SK-N-SH (cell line): ENCODE data around the gene SP7. TPM values are rescaled to one million over a fixed set of nuclear protein-coding genes. Genes with fewer than 3 reads are reported as not detected.
"Not testable (repeated sequence)": the region's sequence is repeated elsewhere in the genome, so short reads cannot be mapped to it uniquely, and the experiment has no call there.

Experiments used
- CTCF ChIA-PET: fragments of 300-600, 350-600 bp; formaldehyde crosslinking; extraction: SDS; loops from one replicate; lab custom pipeline; 2021; lab: Yijun Ruan, JAX
- POLR2A ChIA-PET: fragments of 350-600 bp; sonication (Branson Sonifier 250); formaldehyde crosslinking; extraction: SDS; loops from one replicate; lab custom pipeline; 2020; ENCODE audit warnings: antibody characterized with exemption, inconsistent platforms; lab: Yijun Ruan, JAX
- DNase-seq: peaks from one replicate; pipeline ENCODE4 v3.0.0; 2012
- H2AFZ ChIP-seq: fragments of 200-600 bp; sonication (generic); 2 replicates; pipeline ENCODE4 v1.8.1; 2016; ENCODE audit warnings: antibody characterized with exemption, mild to moderate bottlenecking, low read depth
- H3F3A ChIP-seq: fragments of 200-600 bp; sonication (generic); replicated peaks from 2 replicates; pipeline ENCODE3; 2016; ENCODE audit warnings: antibody characterized with exemption, mild to moderate bottlenecking; ENCODE audit not compliant: insufficient read depth
- H3K27ac ChIP-seq, 2 experiments: fragments of 200-500 bp in 1 of 2; fragments of 200-600 bp in 1 of 2; sonication (Bioruptor generic) in 1 of 2; sonication (generic), shearing (Covaris generic) in 1 of 2; 2 replicates each; pipeline versions ENCODE4 v1.5.1 to v1.6.1; 2014 to 2016; ENCODE audit warnings: low read depth in 2 of 2, inconsistent platforms in 1 of 2, low read length in 1 of 2, mild to moderate bottlenecking in 1 of 2, mixed read lengths in 1 of 2
- H3K27me3 ChIP-seq: fragments of 200-600 bp; sonication (generic), shearing (Covaris generic); 2 replicates; pipeline ENCODE4 v1.6.1; 2016; ENCODE audit warnings: mixed run types; ENCODE audit not compliant: insufficient read depth
- H3K36me3 ChIP-seq, 2 experiments: fragments of 200-500 bp in 1 of 2; fragments of 200-600 bp in 1 of 2; sonication (Bioruptor generic) in 1 of 2; sonication (generic) in 1 of 2; replicated peaks in 1 of 2; 2 replicates each; pipeline versions ENCODE3 to v1.5.1; 2014 to 2016; ENCODE audit warnings: low read length in 1 of 2, mild to moderate bottlenecking in 1 of 2; ENCODE audit not compliant: insufficient read depth in 2 of 2, control insufficient read depth in 1 of 2
- H3K4me1 ChIP-seq, 2 experiments: fragments of 200-500 bp in 1 of 2; fragments of 200-600 bp in 1 of 2; sonication (Bioruptor generic) in 1 of 2; sonication (generic), shearing (Covaris generic) in 1 of 2; 2 replicates each; pipeline versions ENCODE4 v1.5.1 to v1.6.1; 2014 to 2016; ENCODE audit warnings: low read depth in 1 of 2, low read length in 1 of 2, mixed run types in 1 of 2; ENCODE audit not compliant: insufficient read depth in 2 of 2, control insufficient read depth in 1 of 2
- H3K4me2 ChIP-seq: fragments of 200-600 bp; sonication (generic), shearing (Covaris generic); 2 replicates; pipeline ENCODE4 v1.6.1; 2017; ENCODE audit warnings: mixed run types
- H3K4me3 ChIP-seq, 2 experiments: fragments of 200-500 bp in 1 of 2; fragments of 200-600 bp in 1 of 2; sonication (Bioruptor generic) in 1 of 2; sonication (generic), shearing (Covaris generic) in 1 of 2; 2 replicates each; pipeline versions ENCODE4 v1.5.1 to v1.8.1; 2014 to 2016; ENCODE audit warnings: low read depth in 2 of 2, inconsistent platforms in 1 of 2, low read length in 1 of 2, mild to moderate bottlenecking in 1 of 2, mixed read lengths in 1 of 2, moderate library complexity in 1 of 2
- H3K79me2 ChIP-seq: fragments of 200-600 bp; sonication (generic); 2 replicates; pipeline ENCODE4 v1.8.1; 2017; ENCODE audit warnings: mild to moderate bottlenecking; ENCODE audit not compliant: insufficient read depth
- H3K9ac ChIP-seq: fragments of 200-600 bp; sonication (generic); 2 replicates; pipeline ENCODE4 v1.6.1; 2017; ENCODE audit warnings: mixed run types
- H3K9me2 ChIP-seq: fragments of 200-600 bp; sonication (generic); 2 replicates; pipeline ENCODE4 v1.6.1; 2017; ENCODE audit warnings: mixed run types
- H3K9me3 ChIP-seq: fragments of 200-600 bp; sonication (generic); 2 replicates; pipeline ENCODE4 v1.6.1; 2017; ENCODE audit warnings: mixed run types, mild to moderate bottlenecking, moderate library complexity
- H4K20me1 ChIP-seq: fragments of 200-600 bp; sonication (generic); 2 replicates; pipeline ENCODE4 v1.6.1; 2017; ENCODE audit warnings: mild to moderate bottlenecking, mixed run types; ENCODE audit not compliant: insufficient read depth
- CHD2 ChIP-seq: fragments of 150-350 bp; IDR thresholded peaks from 2 replicates; pipeline ENCODE4 v1.6.1; 2018; ENCODE audit warnings: low read length; ENCODE audit not compliant: partially characterized antibody
- ELF1 ChIP-seq: IDR thresholded peaks from 2 replicates; pipeline ENCODE4 v1.4.0; 2012
- EP300 ChIP-seq, 2 experiments: IDR thresholded peaks; 2 replicates each; pipeline versions ENCODE4 v1.4.0 to v1.6.1; 2012; ENCODE audit warnings: borderline replicate concordance in 1 of 2, low read depth in 1 of 2, low read length in 1 of 2
- FOSL2 ChIP-seq: IDR thresholded peaks from 2 replicates; pipeline ENCODE4 v1.4.0; 2012; ENCODE audit warnings: low read depth, mild to moderate bottlenecking, moderate library complexity, borderline replicate concordance
- FOXJ3 ChIP-seq: sonication (generic); formaldehyde crosslinking; IDR thresholded peaks from 2 replicates; pipeline ENCODE4 v1.5.1; 2020; ENCODE audit warnings: mild to moderate bottlenecking, missing genetic modification reagents
- GATA2 ChIP-seq: sonication (generic); formaldehyde crosslinking; IDR thresholded peaks from 2 replicates; pipeline ENCODE4 v1.5.0; 2020; ENCODE audit warnings: mild to moderate bottlenecking, missing genetic modification reagents
- MAX ChIP-seq: IDR thresholded peaks from 2 replicates; pipeline ENCODE4 v1.4.0; 2012; ENCODE audit warnings: low read depth
- MEF2A ChIP-seq: IDR thresholded peaks from 2 replicates; pipeline ENCODE4 v1.4.0; 2012; ENCODE audit warnings: low read depth, borderline replicate concordance
- RAD21 ChIP-seq: IDR thresholded peaks from 2 replicates; pipeline ENCODE4 v1.6.1; 2012; ENCODE audit warnings: mild to moderate bottlenecking, low read length
- RXRA ChIP-seq: IDR thresholded peaks from 2 replicates; pipeline ENCODE4 v1.4.0; 2012; ENCODE audit warnings: low read depth, mild to moderate bottlenecking, borderline replicate concordance
- SMC3 ChIP-seq: IDR thresholded peaks from 2 replicates; pipeline ENCODE4 v1.6.1; 2012; ENCODE audit warnings: low read depth, low read length, improper control_type of control experiment
- WGBS: methylation state at CpG from one replicate; pipeline ENCODE4 v1.1.6; 2017; ENCODE audit warnings: low lambda C conversion rate; 5-methylcytosine and 5-hydroxymethylcytosine counted together
- polyA plus RNA-seq, 3 experiments: library from polyadenylated mRNA; depleted of rRNA; stranded (reverse); fragments of >200 nt; gene quantifications; 2 replicates each; pipeline ENCODE4 v1.2.3, GENCODE V29; 2012

SP7 gene
- polyA plus RNA-seq, 1 of the 3 experiments (the other 2 are of a cell fraction): not detected

- H3K4me3 ChIP-seq, H2AFZ ChIP-seq, H3K27me3 ChIP-seq, H3K79me2 ChIP-seq, POLR2A ChIA-PET, H3K27ac ChIP-seq, H4K20me1 ChIP-seq, H3F3A ChIP-seq, H3K36me3 ChIP-seq, H3K9me3 ChIP-seq, DNase-seq, H3K9ac ChIP-seq, H3K4me2 ChIP-seq, H3K9me2 ChIP-seq, H3K4me1 ChIP-seq: not testable (repeated sequence)
- CTCF ChIA-PET: interaction anchor here (0.8 to 2.2 kb wide), 4 partner anchors 9 to 40 kb away, joined by 3 to 14 read pairs (median 4); no protein-coding TSS in a partner anchor
- WGBS: 88% methylated on average over 10 of the region's 10 CpGs
Observed at GRCh38 chr12:53361638-53362037, 25.5 kb upstream of the SP7 start.

GRCh38 chr12:53358836-53359419, 22.8 kb upstream of the SP7 start:
- H2AFZ ChIP-seq: no peak overlapping the region
- POLR2A ChIA-PET: interaction anchor here (1.1 kb wide), 1 partner anchor 21 kb away, joined by 3 read pairs; the partner anchor contains the start of gene SP1
- no peak overlapping the region for H3K4me2 ChIP-seq
- no peak overlapping the region for H3K9ac ChIP-seq
- no peak for TF ChIP-seq FOXJ3 (CRISPR knock-in tag)
- TF ChIP-seq, all 33 proteins: peak for 0
- CTCF ChIA-PET: interaction anchor here (1.0 to 9.1 kb wide), 3 partner anchors 14 to 64 kb away, joined by 3 to 236 read pairs (median 9); partner anchors contain the start of genes AAAS and AMHR2
- no peak for DNase-seq
- Histone ChIP-seq H3K4me1 (no peaks in the 10 kb centered on the region), H3K36me3 (no peaks in the 10 kb centered on the region), H3K4me3 (no peak overlapping the region), H3K9me2 (no peaks in the 10 kb centered on the region), H3K27ac (no peak overlapping the region), H3K79me2 (no peaks in the 10 kb centered on the region), H3K9me3 (no peaks in the 10 kb centered on the region), H3K27me3 (no peaks in the 10 kb centered on the region), H4K20me1 (no peaks in the 10 kb centered on the region), H3F3A (no peaks in the 10 kb centered on the region)
- WGBS: 94% methylated on average over 5 of the region's 5 CpGs

- WGBS: 74% methylated on average over 3 of the region's 3 CpGs
- no peak for DNase-seq
- H2AFZ ChIP-seq: no peak overlapping the region; the same call in 1 of the 2 replicates
- no peaks in the 10 kb centered on the region for H3K4me1 ChIP-seq
- no peak for TF ChIP-seq FOSL2
- no peak for TF ChIP-seq EP300 (IDR thresholded peaks at IDR 0.05; ENCODE audit: borderline replicate concordance in 1 of 2, low read depth in 1 of 2, low read length in 1 of 2)
- no peak for TF ChIP-seq ELF1
- TF ChIP-seq CHD2: no peak
- TF ChIP-seq GATA2 (CRISPR knock-in tag): no peak
- no peak for TF ChIP-seq RXRA
- no peak for TF ChIP-seq MAX
- TF ChIP-seq MEF2A: no peak
- TF ChIP-seq SMC3: no peak
- TF ChIP-seq RAD21: no peak
- no peaks in the 10 kb centered on the region for H3F3A ChIP-seq
- H3K4me2 ChIP-seq: no peak overlapping the region
- no peak overlapping the region for H3K9ac ChIP-seq
- no peaks in the 10 kb centered on the region for H3K9me3 ChIP-seq
- H3K4me3 ChIP-seq: no peak overlapping the region
- no peaks in the 10 kb centered on the region for H3K27me3 ChIP-seq
- ChIA-PET POLR2A (no interaction called here), CTCF (interaction anchor here (1.1 to 9.1 kb wide), 3 partner anchors 10 to 68 kb away, joined by 3 to 236 read pairs (median 3); partner anchors contain the start of genes AMHR2 and SP1)
- no peaks in the 10 kb centered on the region for H3K79me2 ChIP-seq
- no peaks in the 10 kb centered on the region for H4K20me1 ChIP-seq
- H3K36me3 ChIP-seq: no peaks in the 10 kb centered on the region
- H3K9me2 ChIP-seq: no peaks in the 10 kb centered on the region
- H3K27ac ChIP-seq: no peak overlapping the region
Observed at GRCh38 chr12:53355121-53355520, 19.0 kb upstream of the SP7 start.
